HCT116 (cell line): ENCODE data around the gene KCNS3. TPM values are rescaled to one million over a fixed set of nuclear protein-coding genes. Genes with fewer than 3 reads are reported as not detected.

Experiments
- ATAC-seq: fragments of 200-7000 bp; cut with Tn5 transposase; 2 replicates; pipeline ENCODE4 v1.9.1; 2020; ENCODE audit warnings: mild to moderate bottlenecking, moderate library complexity
- BruUV-seq: library from RNA; stranded (reverse); fragments of 400-500 nt; replicated peaks from 2 replicates; lab custom pipeline; 2021; lab: Mats Ljungman, UMichigan
- CTCF ChIA-PET: fragments of 300-600 bp; sonication (Branson Sonifier 250); formaldehyde crosslinking; loops from one replicate; lab custom pipeline; 2021; ENCODE audit warnings: antibody characterized with exemption; lab: Charles Lee
- POLR2A ChIA-PET: fragments of 300-600, 350-600 bp; sonication (Branson Sonifier 250); formaldehyde crosslinking; loops from one replicate; lab custom pipeline; 2021; ENCODE audit warnings: antibody characterized with exemption; lab: Charles Lee
- RAD21 ChIA-PET, 2 experiments: fragments of 300-600 bp; sonication (Branson Sonifier 250); formaldehyde crosslinking; loops; one replicate each; lab custom pipeline; 2023; ENCODE audit warnings: low total read pairs in 2 of 2; ENCODE audit not compliant: uncharacterized antibody in 2 of 2, unreplicated experiment in 2 of 2, low non-redundant PET in 1 of 2; lab: Charles Lee
- DNase-seq: peaks from one replicate; pipeline ENCODE4 v3.0.0-alpha.2; 2010; ENCODE audit warnings: low read depth, low spot score
- H2AFZ ChIP-seq: fragments of 200-600 bp; shearing (Covaris generic), sonication (generic); 2 replicates; pipeline ENCODE4 v1.6.1; 2017; ENCODE audit warnings: low read depth, mixed run types, mixed read lengths, antibody characterized with exemption, low read length; ENCODE audit not compliant: poor library complexity, severe bottlenecking
- H3K27ac ChIP-seq: 2 replicates; pipeline ENCODE4 v1.5.1; 2012; ENCODE audit warnings: low read depth, low read length
- H3K27me3 ChIP-seq: fragments of 200-600 bp; sonication (generic); 2 replicates; pipeline ENCODE4 v1.6.1; 2016; ENCODE audit warnings: mixed run types, low read length, mixed read lengths; ENCODE audit not compliant: insufficient read depth
- H3K36me3 ChIP-seq, 2 experiments: fragments of 200-500 bp in 1 of 2; fragments of 200-600 bp in 1 of 2; sonication (Bioruptor generic) in 1 of 2; sonication (generic) in 1 of 2; 2 replicates each; pipeline versions ENCODE4 v1.5.1 to v1.6.1; 2014 to 2016; ENCODE audit warnings: low read length in 2 of 2, inconsistent platforms in 1 of 2, mixed read lengths in 1 of 2, mixed run types in 1 of 2; ENCODE audit not compliant: insufficient read depth in 2 of 2, control insufficient read depth in 1 of 2
- H3K4me1 ChIP-seq, 2 experiments: fragments of 200-600 bp in 1 of 2; sonication (generic) in 1 of 2; 2 replicates each; pipeline versions ENCODE4 v1.5.1 to v1.6.1; 2012 to 2017; ENCODE audit warnings: low read length in 2 of 2, inconsistent platforms in 1 of 2, mild to moderate bottlenecking in 1 of 2, mixed read lengths in 1 of 2, mixed run types in 1 of 2, moderate library complexity in 1 of 2; ENCODE audit not compliant: insufficient read depth in 2 of 2, control insufficient read depth in 1 of 2
- H3K4me2 ChIP-seq: fragments of 200-600 bp; sonication (generic); 2 replicates; pipeline ENCODE4 v1.6.1; 2017; ENCODE audit warnings: mixed run types, low read length, mixed read lengths
- H3K4me3 ChIP-seq, 2 experiments: fragments of 200-600 bp in 1 of 2; sonication (generic) in 1 of 2; replicated peaks in 1 of 2; 2 replicates each; pipeline ENCODE4 v1.5.1; 2011 to 2016; ENCODE audit warnings: low read length in 2 of 2, control low read depth in 1 of 2, low read depth in 1 of 2, mild to moderate bottlenecking in 1 of 2, mixed read lengths in 1 of 2, mixed run types in 1 of 2
- H3K79me2 ChIP-seq: fragments of 200-600 bp; sonication (generic); 2 replicates; pipeline ENCODE4 v1.6.1; 2017; ENCODE audit warnings: mild to moderate bottlenecking, mixed run types, low read length, moderate library complexity, mixed read lengths; ENCODE audit not compliant: insufficient read depth
- H3K9ac ChIP-seq: fragments of 200-600 bp; sonication (generic); 2 replicates; pipeline ENCODE4 v1.6.1; 2016; ENCODE audit warnings: low read length, mixed read lengths
- H3K9me2 ChIP-seq: fragments of 200-600 bp; sonication (generic), shearing (Covaris generic); 2 replicates; pipeline ENCODE4 v1.6.1; 2017; ENCODE audit warnings: mixed run types, mild to moderate bottlenecking, moderate library complexity; ENCODE audit not compliant: insufficient read depth
- H3K9me3 ChIP-seq, 2 experiments: fragments of 200-500 bp in 1 of 2; fragments of 200-600 bp in 1 of 2; sonication (Bioruptor generic) in 1 of 2; sonication (generic) in 1 of 2; 2 replicates each; pipeline ENCODE4 v1.6.1; 2014 to 2017; ENCODE audit warnings: low read length in 2 of 2, mixed read lengths in 2 of 2, inconsistent platforms in 1 of 2, low read depth in 1 of 2, mild to moderate bottlenecking in 1 of 2, mixed run types in 1 of 2, moderate library complexity in 1 of 2; ENCODE audit not compliant: control insufficient read depth in 1 of 2, insufficient read depth in 1 of 2
- H4K20me1 ChIP-seq: fragments of 200-600 bp; sonication (generic), shearing (Covaris generic); 2 replicates; pipeline ENCODE4 v1.6.1; 2017; ENCODE audit warnings: mixed run types, mild to moderate bottlenecking, moderate library complexity; ENCODE audit not compliant: insufficient read depth
- ATF3 ChIP-seq: IDR thresholded peaks from 2 replicates; pipeline ENCODE4 v1.6.1; 2012
- CTCF ChIP-seq, 3 experiments: fragments of 200-600 bp in 1 of 3; sonication (generic) in 1 of 3; IDR thresholded peaks in 2 of 3; conservative IDR thresholded peaks in 1 of 3; 2 replicates each; pipeline ENCODE4 v1.5.1; 2012 to 2017; ENCODE audit warnings: low read depth in 2 of 3, low read length in 2 of 3, antibody characterized with exemption in 1 of 3, borderline replicate concordance in 1 of 3, control low read depth in 1 of 3, mild to moderate bottlenecking in 1 of 3, mixed read lengths in 1 of 3, mixed run types in 1 of 3, moderate library complexity in 1 of 3; ENCODE audit not compliant: insufficient read depth in 1 of 3
- EGR1 ChIP-seq: IDR thresholded peaks from 2 replicates; pipeline ENCODE4 v1.6.1; 2012; ENCODE audit warnings: low read depth
- ELF1 ChIP-seq: IDR thresholded peaks from 2 replicates; pipeline ENCODE4 v1.6.1; 2012; ENCODE audit warnings: low read depth, borderline replicate concordance
- FOSL1 ChIP-seq: IDR thresholded peaks from 2 replicates; pipeline ENCODE4 v1.6.1; 2012; ENCODE audit warnings: low read depth
- JUND ChIP-seq: IDR thresholded peaks from 2 replicates; pipeline ENCODE4 v1.6.1; 2012
- MAX ChIP-seq: IDR thresholded peaks from 2 replicates; pipeline ENCODE4 v1.6.1; 2012
- POLR2A ChIP-seq: IDR thresholded peaks from 2 replicates; pipeline ENCODE4 v1.7.0; 2011; ENCODE audit warnings: borderline replicate concordance; ENCODE audit not compliant: insufficient read depth, insufficient read length; ENCODE audit errors: extremely low read depth
- POLR2AphosphoS5 ChIP-seq: IDR thresholded peaks from 2 replicates; pipeline ENCODE4 v1.6.1; 2011; ENCODE audit warnings: mild to moderate bottlenecking, low read depth, low read length, moderate library complexity
- RAD21 ChIP-seq: IDR thresholded peaks from 2 replicates; pipeline ENCODE4 v1.6.1; 2012; ENCODE audit warnings: low read depth, mild to moderate bottlenecking
- SIN3A ChIP-seq: IDR thresholded peaks from 2 replicates; pipeline ENCODE4 v1.6.1; 2012; ENCODE audit warnings: low read depth
- SP1 ChIP-seq: IDR thresholded peaks from 2 replicates; pipeline ENCODE4 v1.6.1; 2012; ENCODE audit warnings: low read depth
- YY1 ChIP-seq: IDR thresholded peaks from 2 replicates; pipeline ENCODE4 v1.6.1; 2011; ENCODE audit warnings: low read length, low read depth, moderate library complexity, mild to moderate bottlenecking; ENCODE audit not compliant: insufficient replicate concordance; ENCODE audit errors: extremely low read depth
- ZBTB33 ChIP-seq: IDR thresholded peaks from 2 replicates; pipeline ENCODE4 v1.6.1; 2011; ENCODE audit warnings: mild to moderate bottlenecking, low read length, moderate library complexity; ENCODE audit not compliant: insufficient replicate concordance; ENCODE audit errors: extremely low read depth
- ZFX ChIP-seq: fragments of 450-650 bp; IDR thresholded peaks from 2 replicates; pipeline ENCODE4 v1.6.1; 2017
- ZNF274 ChIP-seq: fragments of 200-500 bp; sonication (Bioruptor generic); IDR thresholded peaks from 2 replicates; pipeline ENCODE4 v1.6.1; 2014; ENCODE audit warnings: mild to moderate bottlenecking, low read depth, low read length, inconsistent platforms
- intact Hi-C: fragments of 100-400 bp; cut with micrococcal nuclease; formaldehyde crosslinking; loops from 2 replicates; pipeline ENCODE4 v1.10.0; 2022
- total RNA-seq: library from RNA; stranded (reverse); gene quantifications from one replicate; pipeline ENCODE4 v1.2.1, GENCODE V29; 2021; ENCODE audit not compliant: unreplicated experiment

The KCNS3 gene
- total RNA-seq, 1 experiment from 2014 or later = 5.2 TPM

- intact Hi-C loops = no loop called here
Measured at GRCh38 chr2:17933256-17933655, 54.8 kb downstream of the KCNS3 start.

GRCh38 chr2:17934721-17935120 lies 56.3 kb downstream of the KCNS3 start:
- H3K4me3 ChIP-seq = no peak overlapping the region
- H3K27me3 ChIP-seq = no peaks in the 10 kb centered on the region
- ChIA-PET CTCF (no interaction called here), POLR2A (no interaction called here), RAD21 (no interaction called here)
- DNase-seq (no peak), ATAC-seq (no peak)
- TF ChIP-seq YY1 (no peak), ATF3 (no peak), JUND (no peak), SP1 (no peak), FOSL1 (no peak), ZFX (no peak), RAD21 (no peak), ELF1 (no peak), POLR2A (no peak), ZBTB33 (no peak), SIN3A (no peak), EGR1 (no peak), POLR2AphosphoS5 (no peak), CTCF (IDR thresholded peaks at IDR 0.05 in 2 of 3, conservative IDR thresholded peaks at IDR 0.05 in 1 of 3; ENCODE audit: borderline replicate concordance in 1 of 3, insufficient read depth in 1 of 3, low read depth in 2 of 3, low read length in 2 of 3) (no peak)
- H4K20me1 ChIP-seq = no peaks in the 10 kb centered on the region
- no peak overlapping the region for H3K27ac ChIP-seq
- no peaks in the 10 kb centered on the region for H3K36me3 ChIP-seq
- intact Hi-C loops = no loop called here
- BruUV-seq = no TSS peak
- no peak overlapping the region for H2AFZ ChIP-seq
- no peaks in the 10 kb centered on the region for H3K79me2 ChIP-seq
- H3K9ac ChIP-seq = no peak overlapping the region
- no peak overlapping the region for H3K4me2 ChIP-seq
- H3K9me2 ChIP-seq = no peaks in the 10 kb centered on the region
- H3K4me1 ChIP-seq = no peaks in the 10 kb centered on the region
- no peaks in the 10 kb centered on the region for H3K9me3 ChIP-seq

More at GRCh38 chr2:17933256-17933655, 54.8 kb downstream of the KCNS3 start:
- ChIA-PET CTCF (no interaction called here), RAD21 (no interaction called here), POLR2A (no interaction called here)
- H3K9ac ChIP-seq = no peak overlapping the region
- no peak overlapping the region for H3K4me2 ChIP-seq
- TF ChIP-seq ZNF274 (no peak), ZFX (no peak), MAX (no peak)
- H4K20me1 ChIP-seq = no peaks in the 10 kb centered on the region
- DNase-seq (no peak), ATAC-seq (no peak)
- H3K27ac ChIP-seq = no peak overlapping the region
- no peaks in the 10 kb centered on the region for H3K4me1 ChIP-seq
- BruUV-seq = no TSS peak
- H3K9me3 ChIP-seq = no peaks in the 10 kb centered on the region
- no peaks in the 10 kb centered on the region for H3K36me3 ChIP-seq
- no peaks in the 10 kb centered on the region for H3K27me3 ChIP-seq
- no peaks in the 10 kb centered on the region for H3K79me2 ChIP-seq
- no peak overlapping the region for H2AFZ ChIP-seq
- H3K4me3 ChIP-seq = no peak overlapping the region
- no peaks in the 10 kb centered on the region for H3K9me2 ChIP-seq
